K562 (cell line): ENCODE data around the gene HSPB2. TPM values are rescaled to one million over a fixed set of nuclear protein-coding genes. Genes with fewer than 3 reads are reported as not detected.

Source experiments
- ARID3A ChIP-seq: IDR thresholded peaks from 2 replicates; pipeline ENCODE4 v1.6.1; 2012; ENCODE audit warnings: low read depth, low read length, improper control_type of control experiment, borderline replicate concordance
- CC2D1A ChIP-seq: fragments of 450-650 bp; IDR thresholded peaks from 2 replicates; pipeline ENCODE4 v1.6.1; 2017; ENCODE audit warnings: mild to moderate bottlenecking
- DNMT1 ChIP-seq: fragments of 450-650 bp; IDR thresholded peaks from 2 replicates; pipeline ENCODE4 v1.6.1; 2016; ENCODE audit warnings: antibody characterized with exemption, mild to moderate bottlenecking
- E2F5 ChIP-seq: sonication (generic); formaldehyde crosslinking; IDR thresholded peaks from 2 replicates; pipeline ENCODE4 v1.8.0; 2022; ENCODE audit warnings: mild to moderate bottlenecking, missing genetic modification reagents
- EWSR1 ChIP-seq: fragments of 450-650 bp; IDR thresholded peaks from 2 replicates; pipeline ENCODE4 v1.6.1; 2018; ENCODE audit warnings: borderline replicate concordance, mild to moderate bottlenecking, low read depth, moderate library complexity; ENCODE audit not compliant: partially characterized antibody
- KAT2B ChIP-seq: IDR thresholded peaks from one replicate; pipeline ENCODE4 v1.6.1; 2012; ENCODE audit warnings: low read depth, mild to moderate bottlenecking, control low read depth, inconsistent platforms, low read length, moderate library complexity
- KAT8 ChIP-seq: fragments of 450-650 bp; IDR thresholded peaks from 2 replicates; pipeline ENCODE4 v1.6.1; 2016; ENCODE audit warnings: low read depth, mild to moderate bottlenecking
- KHSRP ChIP-seq: fragments of 450-650 bp; IDR thresholded peaks from 2 replicates; pipeline ENCODE4 v1.6.1; 2017
- KLF1 ChIP-seq: fragments of 450-650 bp; IDR thresholded peaks from 2 replicates; pipeline ENCODE4 v1.6.1; 2016; ENCODE audit warnings: missing genetic modification characterization, missing compliant biosample characterization
- L3MBTL2 ChIP-seq: fragments of 450-650 bp; IDR thresholded peaks from 2 replicates; pipeline ENCODE4 v1.6.1; 2016; ENCODE audit warnings: mild to moderate bottlenecking, moderate library complexity
- MAFG ChIP-seq: fragments of 450-650 bp; conservative IDR thresholded peaks from 2 replicates; pipeline ENCODE4 v1.6.1; 2016; ENCODE audit warnings: missing genetic modification characterization, missing compliant biosample characterization
- NCOA1 ChIP-seq: fragments of 450-650 bp; IDR thresholded peaks from 2 replicates; pipeline ENCODE4 v1.6.1; 2016; ENCODE audit warnings: low read depth
- NUFIP1 ChIP-seq: fragments of 450-650 bp; IDR thresholded peaks from 2 replicates; pipeline ENCODE4 v1.6.1; 2018; ENCODE audit not compliant: partially characterized antibody
- PHB2 ChIP-seq: fragments of 450-650 bp; IDR thresholded peaks from 2 replicates; pipeline ENCODE4 v1.6.1; 2017; ENCODE audit warnings: low read depth
- PML ChIP-seq: IDR thresholded peaks from 2 replicates; pipeline ENCODE4 v1.6.1; 2012; ENCODE audit warnings: low read length, inconsistent platforms
- RBFOX2 ChIP-seq: fragments of 200-400 bp; formaldehyde crosslinking; IDR thresholded peaks from 2 replicates; pipeline ENCODE4 v1.6.1; 2017; ENCODE audit warnings: low read depth, mild to moderate bottlenecking, low read length, moderate library complexity
- RREB1 ChIP-seq: fragments of 250-450 bp; sonication (Bioruptor Pico); IDR thresholded peaks from 2 replicates; pipeline ENCODE4 v1.4.0; 2020
- ZBTB26 ChIP-seq: fragments of 450-650 bp; formaldehyde crosslinking; IDR thresholded peaks from 2 replicates; pipeline ENCODE4 v1.4.0; 2022; ENCODE audit warnings: missing genetic modification characterization
- ZNF133 ChIP-seq: fragments of 250-450 bp; sonication (Bioruptor Pico); IDR thresholded peaks from 2 replicates; pipeline ENCODE4 v1.4.0; 2020; ENCODE audit warnings: mild to moderate bottlenecking
- ZNF174 ChIP-seq: fragments of 250-450 bp; sonication (Bioruptor Pico); IDR thresholded peaks from 2 replicates; pipeline ENCODE4 v1.4.0; 2020; ENCODE audit warnings: mild to moderate bottlenecking
- ZNF436 ChIP-seq: fragments of 250-450, 450-650 bp; sonication (Bioruptor Pico); formaldehyde crosslinking; IDR thresholded peaks from 2 replicates; pipeline ENCODE4 v1.7.0; 2020; ENCODE audit warnings: mild to moderate bottlenecking
- polyA plus RNA-seq, 8 experiments: library from polyadenylated mRNA; depleted of rRNA in 4 of 8; stranded (reverse) in 5 of 8; unstranded in 3 of 8; fragments of >200 nt; fragmentation: Nextera tagmentation in 2 of 8; fragmentation: Illumina TruSeq in 1 of 8; extraction: Ambion mirVana in 2 of 8; extraction: Trizol in 1 of 8; gene quantifications; 2 replicates each; pipeline versions ENCODE4 v1.2.1 to v1.2.3, GENCODE V29; 2011 to 2014; ENCODE audit warnings: inconsistent platforms in 1 of 8, missing spikeins in 1 of 8
- total RNA-seq, 7 experiments: library from RNA; depleted of rRNA in 6 of 7; stranded (reverse); fragments of >200 nt in 6 of 7; fragmentation: Illumina TruSeq in 2 of 7; extraction: Trizol in 2 of 7; gene quantifications; 2 replicates each; pipeline versions ENCODE4 v1.2.1 to v1.2.3, GENCODE V29; 2011 to 2021; ENCODE audit warnings: low replicate concordance in 1 of 7

HSPB2 gene
- total and polyA plus RNA-seq, 9 of the 15 experiments (the other 6 are each of a cell fraction or from before 2014, with no cell fraction given) = 0.06 to 0.35 (median 0.11) TPM; not detected in 5

- no peak for TF ChIP-seq RREB1 (CRISPR knock-in tag)
- TF ChIP-seq KAT2B = no peak
- no peak for TF ChIP-seq E2F5 (CRISPR knock-in tag)
- TF ChIP-seq NCOA1 = no peak
- peak; percentile 86 for TF ChIP-seq RBFOX2
- TF ChIP-seq ZNF133 = no peak
- no peak for TF ChIP-seq ZBTB26
- peak; percentile 62 for TF ChIP-seq L3MBTL2
- TF ChIP-seq DNMT1 = no peak
- TF ChIP-seq KAT8 = no peak
- no peak for TF ChIP-seq KHSRP
- peak; percentile 51; the same call in 1 of the 2 replicates for TF ChIP-seq ARID3A
- TF ChIP-seq NUFIP1 = no peak
- 0 out of 2 replicates have a peak, but pooled peaks have one; percentile 46 for TF ChIP-seq PML
- peak; percentile 67; the same call in 1 of the 2 replicates for TF ChIP-seq KLF1 (tag)
- no peak for TF ChIP-seq MAFG
- 0 out of 2 replicates have a peak, but pooled peaks have one; percentile 10 for TF ChIP-seq CC2D1A
- TF ChIP-seq EWSR1 = no peak
- no peak for TF ChIP-seq PHB2
- TF ChIP-seq ZNF174 = no peak
- no peak for TF ChIP-seq ZNF436 (CRISPR knock-in tag)
Measured at GRCh38 chr11:111870886-111871692, 41.4 kb upstream of the HSPB2 start, which contains the start of gene ALG9 (continued).
